GM12878 (cell line): ENCODE results near the gene TRABD2A. TPM values are rescaled to one million over a fixed set of nuclear protein-coding genes. Genes with fewer than 3 reads are reported as not detected.
A peak's percentile ranks its signal among the peaks of the same experiment; 100 is the strongest.

Experiments used
- ATAC-seq: fragments of 200-7000 bp; cut with Tn5 transposase; 3 replicates; pipeline ENCODE4 v1.9.1; 2020; ENCODE audit warnings: mild to moderate bottlenecking, moderate library complexity
- BruUV-seq: library from RNA; stranded (reverse); fragments of 400-500 nt; replicated peaks from 2 replicates; lab custom pipeline; 2021; lab: Mats Ljungman, UMichigan
- CTCF ChIA-PET: fragments of 300-600 bp; sonication (Branson Sonifier 250); formaldehyde crosslinking; extraction: SDS; loops from one replicate; lab custom pipeline; 2021; ENCODE audit warnings: inconsistent platforms; lab: Yijun Ruan, JAX
- POLR2A ChIA-PET: fragments of 350-600 bp; formaldehyde crosslinking; extraction: SDS; loops from one replicate; lab custom pipeline; 2021; ENCODE audit warnings: inconsistent platforms; lab: Charles Lee
- RAD21 ChIA-PET: fragments of 300-600 bp; sonication (Branson Sonifier 250); formaldehyde crosslinking; loops from one replicate; lab custom pipeline; 2023; ENCODE audit warnings: antibody characterized with exemption; ENCODE audit not compliant: unreplicated experiment; lab: Charles Lee
- SMC1A ChIA-PET: fragments of 300-600 bp; sonication (Branson Sonifier 250); formaldehyde crosslinking; loops from one replicate; lab custom pipeline; 2023; ENCODE audit not compliant: unreplicated experiment, uncharacterized antibody; lab: Charles Lee
- DNase-seq: peaks from one replicate; pipeline ENCODE4 v3.0.0-alpha.2; 2011; ENCODE audit warnings: low read depth, low spot score
- FAIRE-seq: peaks from 3 replicates; lab custom pipeline; 2011; peaks lifted over from hg19 to GRCh38; lab: Jason Lieb, UNC
- H2AFZ ChIP-seq: 2 replicates; pipeline ENCODE4 v1.6.0; 2011; ENCODE audit warnings: low read depth, low read length, control low read depth; ENCODE audit not compliant: control insufficient read depth
- H3K27ac ChIP-seq: 2 replicates; pipeline ENCODE4 v1.5.1; 2011; ENCODE audit warnings: control low read depth; ENCODE audit not compliant: control insufficient read depth, insufficient read depth
- H3K27me3 ChIP-seq, 2 experiments: replicated peaks in 1 of 2; 2 replicates each; pipeline versions ENCODE4 v1.6.0 to v1.6.1; 2011; ENCODE audit warnings: low read length in 1 of 2; ENCODE audit not compliant: control insufficient read depth in 2 of 2, insufficient read depth in 2 of 2
- H3K36me3 ChIP-seq, 2 experiments: 2 replicates each; pipeline ENCODE4 v1.5.1; 2011; ENCODE audit warnings: low read length in 1 of 2; ENCODE audit not compliant: control insufficient read depth in 2 of 2, insufficient read depth in 2 of 2
- H3K4me1 ChIP-seq: 2 replicates; pipeline ENCODE4 v1.6.1; 2011; ENCODE audit warnings: mild to moderate bottlenecking, low read length, moderate library complexity, mixed read lengths; ENCODE audit not compliant: control insufficient read depth, insufficient read depth
- H3K4me2 ChIP-seq: 2 replicates; pipeline ENCODE4 v1.6.0; 2011; ENCODE audit warnings: control low read depth; ENCODE audit not compliant: control insufficient read depth, insufficient read depth
- H3K4me3 ChIP-seq: fragments of 200-600 bp; sonication (generic); 2 replicates; pipeline ENCODE4 v1.5.1; 2016
- H3K79me2 ChIP-seq: 2 replicates; pipeline ENCODE4 v1.6.0; 2011; ENCODE audit warnings: low read length; ENCODE audit not compliant: control insufficient read depth, insufficient read depth
- H3K9ac ChIP-seq: 2 replicates; pipeline ENCODE4 v1.8.0; 2011; ENCODE audit warnings: low read length, control low read depth, mixed read lengths; ENCODE audit not compliant: control insufficient read depth, insufficient read depth
- H3K9me3 ChIP-seq: replicated peaks from 3 replicates; pipeline ENCODE4 v1.5.1; 2011; ENCODE audit warnings: mild to moderate bottlenecking, low read length; ENCODE audit not compliant: control insufficient read depth, insufficient read depth
- H4K20me1 ChIP-seq: 2 replicates; pipeline ENCODE4 v1.6.0; 2011; ENCODE audit not compliant: control insufficient read depth, insufficient read depth
- BRCA1 ChIP-seq: IDR thresholded peaks from 2 replicates; pipeline ENCODE4 v1.6.1; 2011; ENCODE audit warnings: low read depth, low read length, improper control_type of control experiment
- CBX3 ChIP-seq: fragments of 200-600 bp; sonication (generic); IDR thresholded peaks from 2 replicates; pipeline ENCODE4 v1.6.1; 2016; ENCODE audit warnings: low read depth, borderline replicate concordance
- CHD2 ChIP-seq: IDR thresholded peaks from 2 replicates; pipeline ENCODE4 v1.6.1; 2011; ENCODE audit warnings: low read depth, low read length, improper control_type of control experiment, borderline replicate concordance
- CTCF ChIP-seq, 3 experiments: IDR thresholded peaks in 2 of 3; conservative IDR thresholded peaks in 1 of 3; 2 replicates each; pipeline ENCODE4 v1.5.1; 2011; ENCODE audit warnings: low read depth in 3 of 3, low read length in 3 of 3, mild to moderate bottlenecking in 3 of 3, control low read depth in 2 of 3, moderate library complexity in 2 of 3, inconsistent platforms in 1 of 3, mixed read lengths in 1 of 3; ENCODE audit not compliant: control insufficient read depth in 2 of 3, insufficient read depth in 1 of 3; ENCODE audit errors: extremely low read depth in 1 of 3
- EP300 ChIP-seq, 2 experiments: fragments of 150-350 bp in 1 of 2; IDR thresholded peaks; 2 replicates each; pipeline ENCODE4 v1.6.1; 2011 to 2012; ENCODE audit warnings: low read depth in 2 of 2, low read length in 2 of 2, borderline replicate concordance in 1 of 2, improper control_type of control experiment in 1 of 2, inconsistent platforms in 1 of 2; ENCODE audit not compliant: control insufficient read depth in 1 of 2
- HDAC2 ChIP-seq: fragments of 200-600 bp; sonication (generic); IDR thresholded peaks from 2 replicates; pipeline ENCODE4 v1.6.1; 2017
- KLF5 ChIP-seq: fragments of 450-650 bp; IDR thresholded peaks from 2 replicates; pipeline ENCODE4 v1.6.1; 2014; ENCODE audit warnings: mild to moderate bottlenecking; ENCODE audit not compliant: partially characterized antibody
- MTA3 ChIP-seq: IDR thresholded peaks from 2 replicates; pipeline ENCODE4 v1.6.1; 2012; ENCODE audit warnings: low read length, inconsistent platforms, borderline replicate concordance
- PAX5 ChIP-seq: IDR thresholded peaks from 2 replicates; pipeline ENCODE4 v1.6.1; 2011; ENCODE audit warnings: low read depth, low read length, borderline replicate concordance
- SKIL ChIP-seq: fragments of 450-650 bp; IDR thresholded peaks from 2 replicates; pipeline ENCODE4 v1.6.1; 2017; ENCODE audit warnings: mild to moderate bottlenecking, low read depth, inconsistent platforms; ENCODE audit not compliant: poor library complexity, severe bottlenecking
- STAT1 ChIP-seq: fragments of 450-650 bp; conservative IDR thresholded peaks from 2 replicates; pipeline ENCODE4 v1.6.1; 2014; ENCODE audit warnings: antibody characterized with exemption, mild to moderate bottlenecking
- ZNF687 ChIP-seq: fragments of 450-650 bp; IDR thresholded peaks from 2 replicates; pipeline ENCODE4 v1.6.1; 2017; ENCODE audit warnings: mild to moderate bottlenecking, moderate library complexity
- WGBS: methylation state at CpG from one replicate; pipeline ENCODE4 v1.1.6; 2016; ENCODE audit warnings: low lambda C conversion rate; ENCODE audit not compliant: insufficient replicate concordance, insufficient coverage; ENCODE audit errors: missing lambda C conversion rate; 5-methylcytosine and 5-hydroxymethylcytosine counted together
- in situ Hi-C: fragments of 300-500 bp; cut with MboI; formaldehyde crosslinking; loops from 9 replicates; pipeline ENCODE4 v1.14.3; 2018; ENCODE audit warnings: mixed read lengths
- intact Hi-C: fragments of 100-400 bp; cut with micrococcal nuclease; formaldehyde crosslinking; loops from one replicate; pipeline ENCODE4 v1.14.2; 2022; ENCODE audit not compliant: unreplicated experiment
- polyA plus RNA-seq, 11 experiments: library from polyadenylated mRNA; depleted of rRNA in 4 of 11; unstranded in 6 of 11; stranded (reverse) in 5 of 11; fragments of >200 nt; fragmentation: Nextera tagmentation in 4 of 11; fragmentation: Illumina TruSeq in 1 of 11; extraction: Ambion mirVana in 4 of 11; extraction: Trizol in 1 of 11; gene quantifications; 1 replicate in 1 of 11; 2 replicates in 10 of 11; pipeline versions ENCODE4 v1.2.1 to v1.2.3, GENCODE V29; 2011 to 2016; ENCODE audit warnings: inconsistent platforms in 2 of 11, missing spikeins in 2 of 11, low read depth in 1 of 11
- total RNA-seq, 4 experiments: library from RNA; depleted of rRNA in 3 of 4; stranded (reverse); fragments of >200 nt in 3 of 4; fragmentation: Illumina TruSeq in 1 of 4; extraction: Trizol in 1 of 4; gene quantifications; 2 replicates each; pipeline versions ENCODE4 v1.2.1 to v1.2.3, GENCODE V29; 2013 to 2021

Gene TRABD2A
- total and polyA plus RNA-seq, 10 of the 15 experiments (the other 5 are each of a cell fraction or from before 2014, with no cell fraction given), result 1.4 to 7.6 (median 4.1) TPM

GRCh38 chr2:84889332-84889731, 8.4 kb upstream of the TRABD2A start:
- peak overlapping the region; percentile 98 for H3K4me2 ChIP-seq
- ATAC-seq, result peak; percentile 36
- 25% methylated on average over 2 of the region's 2 CpGs for WGBS
- no peak for TF ChIP-seq CHD2
- no peak for TF ChIP-seq ZNF687
- no peak for TF ChIP-seq EP300 (IDR thresholded peaks at IDR 0.05; ENCODE audit: borderline replicate concordance in 1 of 2, control insufficient read depth in 1 of 2, low read depth in 2 of 2, low read length in 2 of 2)
- TF ChIP-seq BRCA1, result no peak
- no peak for TF ChIP-seq HDAC2
- no peak for TF ChIP-seq PAX5
- no peak for TF ChIP-seq SKIL
- no peak for TF ChIP-seq KLF5
- no peak for TF ChIP-seq STAT1
- no peak for TF ChIP-seq CBX3
- TF ChIP-seq CTCF (IDR thresholded peaks at IDR 0.05 in 2 of 3, conservative IDR thresholded peaks at IDR 0.05 in 1 of 3; ENCODE audit: control insufficient read depth in 2 of 3, extremely low read depth in 1 of 3, insufficient read depth in 1 of 3, low read depth in 3 of 3, low read length in 3 of 3), result no peak
- TF ChIP-seq MTA3, result no peak
- TF ChIP-seq, all 136 proteins: peak for 0
- in situ Hi-C loops, result loop anchor here (10.0 kb wide), 1 partner anchor 395 kb away; no protein-coding TSS in a partner anchor
- ChIA-PET SMC1A (interaction anchor here (0.6 to 5.8 kb wide), 15 partner anchors 9 to 430 kb away, joined by 3 to 31 read pairs (median 3); partner anchors contain the start of genes SUCLG1 and TMSB10), RAD21 (interaction anchor here (0.7 to 6.7 kb wide), 12 partner anchors 8 to 237 kb away, joined by 3 to 44 read pairs (median 6); partner anchors contain the start of genes TMSB10 and TRABD2A), POLR2A (interaction anchor here (0.7 to 3.7 kb wide), 9 partner anchors 9 to 1188 kb away, joined by 4 to 22 read pairs (median 7); no protein-coding TSS in a partner anchor), CTCF (interaction anchor here (0.8 to 4.1 kb wide), 8 partner anchors 9 to 377 kb away, joined by 3 to 40 read pairs (median 8); partner anchors contain the start of gene TMSB10)
- Histone ChIP-seq H3K4me1 (peaks cover 19% of the 10 kb centered on the region), H2AFZ (peak overlapping the region; percentile 95), H3K36me3 (no peaks in the 10 kb centered on the region), H3K9me3 (no peaks in the 10 kb centered on the region), H3K27me3 (no peaks in the 10 kb centered on the region), H3K4me3 (peak overlapping the region; percentile 54), H3K79me2 (no peaks in the 10 kb centered on the region), H4K20me1 (no peaks in the 10 kb centered on the region), H3K9ac (peak overlapping the region; percentile 75), H3K27ac (peak overlapping the region; percentile 85)
- DNase-seq (no peak), FAIRE-seq (no peak)
- intact Hi-C loops, result no loop called here
- TSS peak; percentile 66 for BruUV-seq
